OCI-LY3 (cell line): ENCODE measurements around the gene TRIM4.

ENCODE experiments used
- EZH2phosphoT487 ChIP-seq: fragments of 200-600 bp; shearing (Covaris generic); IDR thresholded peaks from 2 replicates; pipeline ENCODE4 v1.6.1; 2018; ENCODE audit warnings: antibody characterized with exemption, mixed run types, low read depth
- TF ChIP-seq, protein P1 (sequence below): fragments of 200-600, 300-600 bp; sonication (generic); IDR thresholded peaks from 2 replicates; pipeline ENCODE4 v1.5.1; 2014; ENCODE audit warnings: antibody characterized with exemption, low read length, low read depth

DNA sequence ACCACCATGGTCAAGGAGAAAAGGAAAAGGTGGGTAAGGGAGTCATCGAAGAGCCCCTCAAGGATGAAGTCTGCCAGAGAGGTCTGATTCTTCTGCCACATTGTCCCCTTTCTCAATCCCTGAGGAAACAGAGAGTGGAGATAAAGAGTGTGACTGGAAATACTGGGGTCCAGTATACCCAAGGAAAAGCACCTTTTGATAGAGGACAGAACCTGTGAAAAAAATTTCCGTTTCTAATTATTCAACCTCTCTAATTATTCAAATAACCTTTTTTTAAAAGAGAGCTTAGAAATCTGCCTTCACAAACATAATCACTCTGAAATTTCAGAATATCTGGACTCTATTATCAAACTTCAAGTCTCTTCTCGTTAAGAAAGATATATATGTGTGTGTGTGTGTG lies 42.4 kb downstream of the TRIM4 start, which contains the start of gene OR2AE1:
- TF ChIP-seq, protein P1, sequence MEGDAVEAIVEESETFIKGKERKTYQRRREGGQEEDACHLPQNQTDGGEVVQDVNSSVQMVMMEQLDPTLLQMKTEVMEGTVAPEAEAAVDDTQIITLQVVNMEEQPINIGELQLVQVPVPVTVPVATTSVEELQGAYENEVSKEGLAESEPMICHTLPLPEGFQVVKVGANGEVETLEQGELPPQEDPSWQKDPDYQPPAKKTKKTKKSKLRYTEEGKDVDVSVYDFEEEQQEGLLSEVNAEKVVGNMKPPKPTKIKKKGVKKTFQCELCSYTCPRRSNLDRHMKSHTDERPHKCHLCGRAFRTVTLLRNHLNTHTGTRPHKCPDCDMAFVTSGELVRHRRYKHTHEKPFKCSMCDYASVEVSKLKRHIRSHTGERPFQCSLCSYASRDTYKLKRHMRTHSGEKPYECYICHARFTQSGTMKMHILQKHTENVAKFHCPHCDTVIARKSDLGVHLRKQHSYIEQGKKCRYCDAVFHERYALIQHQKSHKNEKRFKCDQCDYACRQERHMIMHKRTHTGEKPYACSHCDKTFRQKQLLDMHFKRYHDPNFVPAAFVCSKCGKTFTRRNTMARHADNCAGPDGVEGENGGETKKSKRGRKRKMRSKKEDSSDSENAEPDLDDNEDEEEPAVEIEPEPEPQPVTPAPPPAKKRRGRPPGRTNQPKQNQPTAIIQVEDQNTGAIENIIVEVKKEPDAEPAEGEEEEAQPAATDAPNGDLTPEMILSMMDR, result no peak
- TF ChIP-seq EZH2phosphoT487, result no peak
